Sigmoid colon (tissue), 4 donors: ENCODE data around the gene PRKCB.

Experiments
- CTCF ChIP-seq, 4 experiments: fragments of 450-650 bp in 3 of 4; fragments of 200-600 bp in 1 of 4; IDR thresholded peaks; one replicate each; pipeline ENCODE4 v1.5.1; 2016 to 2019; ENCODE audit warnings: antibody characterized with exemption in 4 of 4, mild to moderate bottlenecking in 3 of 4, moderate library complexity in 2 of 4
- EP300 ChIP-seq, 4 donors: sonication (generic); formaldehyde crosslinking; IDR thresholded peaks; one replicate each; pipeline ENCODE4 v1.6.1; 2017; ENCODE audit warnings: antibody characterized with exemption in 4 of 4
- POLR2A ChIP-seq, 2 donors: fragments of 450-650 bp; IDR thresholded peaks; one replicate each; pipeline ENCODE4 v1.6.1; 2016; ENCODE audit warnings: antibody characterized with exemption in 2 of 2, mild to moderate bottlenecking in 2 of 2, moderate library complexity in 2 of 2

- TF ChIP-seq POLR2A (IDR thresholded peaks at IDR 0.05) (no peak), EP300 (IDR thresholded peaks at IDR 0.05) (no peak), CTCF (IDR thresholded peaks at IDR 0.05) (no peak)
Measured at GRCh38 chr16:23907903-23908302, 72.1 kb downstream of the PRKCB start.
